ENCODE data around the gene USP10.

- TF ChIP-seq TAF1 (IDR thresholded peaks at IDR 0.05; ENCODE audit: borderline replicate concordance, insufficient read depth, low read length) (no peak), POLR2AphosphoS5 (IDR thresholded peaks at IDR 0.05; ENCODE audit: low read depth, low read length) (no peak), SIN3A (IDR thresholded peaks at IDR 0.05; ENCODE audit: borderline replicate concordance, insufficient read depth, low read length) (no peak)
- TF ChIP-seq, protein P1, sequence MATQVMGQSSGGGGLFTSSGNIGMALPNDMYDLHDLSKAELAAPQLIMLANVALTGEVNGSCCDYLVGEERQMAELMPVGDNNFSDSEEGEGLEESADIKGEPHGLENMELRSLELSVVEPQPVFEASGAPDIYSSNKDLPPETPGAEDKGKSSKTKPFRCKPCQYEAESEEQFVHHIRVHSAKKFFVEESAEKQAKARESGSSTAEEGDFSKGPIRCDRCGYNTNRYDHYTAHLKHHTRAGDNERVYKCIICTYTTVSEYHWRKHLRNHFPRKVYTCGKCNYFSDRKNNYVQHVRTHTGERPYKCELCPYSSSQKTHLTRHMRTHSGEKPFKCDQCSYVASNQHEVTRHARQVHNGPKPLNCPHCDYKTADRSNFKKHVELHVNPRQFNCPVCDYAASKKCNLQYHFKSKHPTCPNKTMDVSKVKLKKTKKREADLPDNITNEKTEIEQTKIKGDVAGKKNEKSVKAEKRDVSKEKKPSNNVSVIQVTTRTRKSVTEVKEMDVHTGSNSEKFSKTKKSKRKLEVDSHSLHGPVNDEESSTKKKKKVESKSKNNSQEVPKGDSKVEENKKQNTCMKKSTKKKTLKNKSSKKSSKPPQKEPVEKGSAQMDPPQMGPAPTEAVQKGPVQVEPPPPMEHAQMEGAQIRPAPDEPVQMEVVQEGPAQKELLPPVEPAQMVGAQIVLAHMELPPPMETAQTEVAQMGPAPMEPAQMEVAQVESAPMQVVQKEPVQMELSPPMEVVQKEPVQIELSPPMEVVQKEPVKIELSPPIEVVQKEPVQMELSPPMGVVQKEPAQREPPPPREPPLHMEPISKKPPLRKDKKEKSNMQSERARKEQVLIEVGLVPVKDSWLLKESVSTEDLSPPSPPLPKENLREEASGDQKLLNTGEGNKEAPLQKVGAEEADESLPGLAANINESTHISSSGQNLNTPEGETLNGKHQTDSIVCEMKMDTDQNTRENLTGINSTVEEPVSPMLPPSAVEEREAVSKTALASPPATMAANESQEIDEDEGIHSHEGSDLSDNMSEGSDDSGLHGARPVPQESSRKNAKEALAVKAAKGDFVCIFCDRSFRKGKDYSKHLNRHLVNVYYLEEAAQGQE (IDR thresholded peaks at IDR 0.05; ENCODE audit: insufficient read depth in 1 of 2, low read depth in 2 of 2, low read length in 2 of 2) = no peak
These were observed 69.6 kb downstream of the USP10 start for GRCh38 chr16:84769416-84769815.

All from PFSK-1 (cell line).